DND-41 (cell line): ENCODE data around the gene RHEBL1.

ENCODE experiments used
- ATAC-seq: fragments of 200-7000 bp; cut with Tn5 transposase; 3 replicates; pipeline ENCODE4 v1.9.1; 2021; ENCODE audit warnings: low read depth; ENCODE audit not compliant: insufficient read depth
- DNase-seq: peaks from one replicate; pipeline ENCODE4 v3.0.0-alpha.2; 2020
- H2AFZ ChIP-seq: 2 replicates; pipeline ENCODE4 v1.6.0; 2012; ENCODE audit warnings: low read depth, low read length
- H3K27ac ChIP-seq: 2 replicates; pipeline ENCODE4 v1.5.1; 2012; ENCODE audit warnings: low read length, inconsistent platforms
- H3K27me3 ChIP-seq: fragments of 200-600 bp; sonication (generic); 2 replicates; pipeline ENCODE4 v1.6.0; 2012; ENCODE audit warnings: low read length, mild to moderate bottlenecking, inconsistent platforms; ENCODE audit not compliant: insufficient read depth, poor library complexity
- H3K36me3 ChIP-seq: 2 replicates; pipeline ENCODE4 v1.5.1; 2012; ENCODE audit warnings: low read length, inconsistent platforms; ENCODE audit not compliant: insufficient read depth
- H3K4me1 ChIP-seq: 2 replicates; pipeline ENCODE4 v1.5.1; 2012; ENCODE audit warnings: mild to moderate bottlenecking, low read length; ENCODE audit not compliant: insufficient read depth
- H3K4me2 ChIP-seq: 2 replicates; pipeline ENCODE4 v1.6.0; 2012; ENCODE audit warnings: mild to moderate bottlenecking, moderate library complexity, low read length, inconsistent platforms; ENCODE audit not compliant: insufficient read depth
- H3K4me3 ChIP-seq, 2 experiments: fragments of 200-600 bp in 1 of 2; shearing (Covaris generic) in 1 of 2; 2 replicates each; pipeline ENCODE4 v1.5.1; 2012 to 2016; ENCODE audit warnings: inconsistent platforms in 2 of 2, low read length in 2 of 2, mild to moderate bottlenecking in 2 of 2, low read depth in 1 of 2, moderate library complexity in 1 of 2
- H3K79me2 ChIP-seq: 2 replicates; pipeline ENCODE4 v1.6.0; 2012; ENCODE audit warnings: low read length, inconsistent platforms; ENCODE audit not compliant: insufficient read depth
- H3K9ac ChIP-seq: 2 replicates; pipeline ENCODE4 v1.6.0; 2012; ENCODE audit warnings: low read depth, mild to moderate bottlenecking, inconsistent platforms, low read length, moderate library complexity
- H3K9me3 ChIP-seq: 2 replicates; pipeline ENCODE4 v1.5.1; 2012; ENCODE audit warnings: low read length, moderate library complexity, mild to moderate bottlenecking, inconsistent platforms; ENCODE audit not compliant: insufficient read depth, severe bottlenecking
- H4K20me1 ChIP-seq: 2 replicates; pipeline ENCODE4 v1.6.0; 2012; ENCODE audit warnings: low read length; ENCODE audit not compliant: insufficient read depth
- EZH2 ChIP-seq: IDR thresholded peaks from 3 replicates; pipeline ENCODE4 v1.6.1; 2012; ENCODE audit warnings: borderline replicate concordance, low read depth, mild to moderate bottlenecking, moderate library complexity, low read length, inconsistent platforms; ENCODE audit not compliant: severe bottlenecking
- TF ChIP-seq, protein P1 (sequence below): IDR thresholded peaks from 2 replicates; pipeline ENCODE4 v1.5.1; 2012; ENCODE audit warnings: borderline replicate concordance, low read length, moderate library complexity, mild to moderate bottlenecking; ENCODE audit not compliant: poor library complexity, severe bottlenecking; ENCODE audit errors: extremely low read depth

RHEBL1 gene

DNA sequence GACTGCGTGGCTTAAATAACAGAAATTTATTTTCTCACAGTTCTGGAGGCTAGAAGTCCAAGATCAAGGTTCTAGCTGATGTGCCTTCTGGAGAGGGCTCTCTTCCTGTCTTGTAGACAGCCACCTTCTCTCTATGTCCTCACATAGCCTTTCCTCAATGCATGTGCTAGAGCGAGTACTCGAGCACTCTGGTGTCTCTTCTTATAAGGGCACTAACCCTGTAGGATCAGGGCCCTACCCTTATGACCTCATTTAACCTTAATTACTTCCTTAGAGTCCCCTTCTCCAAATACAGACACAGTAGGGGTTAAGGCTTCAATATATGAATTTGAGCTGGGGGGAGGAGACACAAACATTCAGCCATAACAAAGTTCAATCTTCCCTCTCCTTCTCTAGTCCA, 14.7 kb upstream of the RHEBL1 start:
- ATAC-seq, result no peak
- no peaks in the 10 kb centered on the region for H4K20me1 ChIP-seq
- H3K36me3 ChIP-seq, result no peaks in the 10 kb centered on the region
- no peaks in the 10 kb centered on the region for H3K79me2 ChIP-seq
- DNase-seq, result no peak
- H3K4me2 ChIP-seq, result no peak overlapping the region
- peaks cover 22% of the 10 kb centered on the region for H3K4me1 ChIP-seq
- no peak for TF ChIP-seq EZH2
- TF ChIP-seq, protein P1, sequence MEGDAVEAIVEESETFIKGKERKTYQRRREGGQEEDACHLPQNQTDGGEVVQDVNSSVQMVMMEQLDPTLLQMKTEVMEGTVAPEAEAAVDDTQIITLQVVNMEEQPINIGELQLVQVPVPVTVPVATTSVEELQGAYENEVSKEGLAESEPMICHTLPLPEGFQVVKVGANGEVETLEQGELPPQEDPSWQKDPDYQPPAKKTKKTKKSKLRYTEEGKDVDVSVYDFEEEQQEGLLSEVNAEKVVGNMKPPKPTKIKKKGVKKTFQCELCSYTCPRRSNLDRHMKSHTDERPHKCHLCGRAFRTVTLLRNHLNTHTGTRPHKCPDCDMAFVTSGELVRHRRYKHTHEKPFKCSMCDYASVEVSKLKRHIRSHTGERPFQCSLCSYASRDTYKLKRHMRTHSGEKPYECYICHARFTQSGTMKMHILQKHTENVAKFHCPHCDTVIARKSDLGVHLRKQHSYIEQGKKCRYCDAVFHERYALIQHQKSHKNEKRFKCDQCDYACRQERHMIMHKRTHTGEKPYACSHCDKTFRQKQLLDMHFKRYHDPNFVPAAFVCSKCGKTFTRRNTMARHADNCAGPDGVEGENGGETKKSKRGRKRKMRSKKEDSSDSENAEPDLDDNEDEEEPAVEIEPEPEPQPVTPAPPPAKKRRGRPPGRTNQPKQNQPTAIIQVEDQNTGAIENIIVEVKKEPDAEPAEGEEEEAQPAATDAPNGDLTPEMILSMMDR, result no peak
- H2AFZ ChIP-seq, result no peak overlapping the region
- H3K4me3 ChIP-seq, result no peak overlapping the region
- H3K27ac ChIP-seq, result no peak overlapping the region
- H3K9me3 ChIP-seq, result no peaks in the 10 kb centered on the region
- peaks cover 15% of the 10 kb centered on the region for H3K27me3 ChIP-seq
- H3K9ac ChIP-seq, result no peak overlapping the region

DNA sequence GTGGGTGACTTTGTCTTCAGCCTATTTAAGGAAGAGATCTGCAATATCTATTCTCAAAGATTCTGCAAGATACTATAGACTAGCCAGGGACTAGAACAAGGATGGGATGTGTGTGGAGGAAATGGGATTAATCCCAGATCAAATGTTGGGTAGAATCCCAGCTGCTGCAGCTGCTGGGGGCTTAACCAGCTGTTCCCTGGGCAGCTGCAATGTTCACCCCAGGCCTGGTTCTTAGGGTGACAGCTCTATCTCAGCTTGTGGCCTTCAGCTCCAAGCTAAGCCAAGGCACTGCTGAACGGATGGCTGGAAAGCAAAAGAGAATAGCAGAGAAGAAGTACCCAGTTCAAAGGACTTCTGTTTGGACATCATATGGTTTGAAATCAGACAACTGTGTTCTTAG, 10.0 kb upstream of the RHEBL1 start:
- H3K79me2 ChIP-seq, result no peaks in the 10 kb centered on the region
- DNase-seq (no peak), ATAC-seq (no peak)
- TF ChIP-seq EZH2, result no peak
- TF ChIP-seq, protein P1, result no peak
- H3K9ac ChIP-seq, result no peak overlapping the region
- H3K9me3 ChIP-seq, result no peaks in the 10 kb centered on the region
- peaks cover 4% of the 10 kb centered on the region for H3K27me3 ChIP-seq
- H3K4me1 ChIP-seq, result no peaks in the 10 kb centered on the region
- no peak overlapping the region for H3K4me3 ChIP-seq
- no peak overlapping the region for H3K27ac ChIP-seq
- no peak overlapping the region for H3K4me2 ChIP-seq
- no peaks in the 10 kb centered on the region for H3K36me3 ChIP-seq
- no peaks in the 10 kb centered on the region for H4K20me1 ChIP-seq
- H2AFZ ChIP-seq, result no peak overlapping the region

DNA sequence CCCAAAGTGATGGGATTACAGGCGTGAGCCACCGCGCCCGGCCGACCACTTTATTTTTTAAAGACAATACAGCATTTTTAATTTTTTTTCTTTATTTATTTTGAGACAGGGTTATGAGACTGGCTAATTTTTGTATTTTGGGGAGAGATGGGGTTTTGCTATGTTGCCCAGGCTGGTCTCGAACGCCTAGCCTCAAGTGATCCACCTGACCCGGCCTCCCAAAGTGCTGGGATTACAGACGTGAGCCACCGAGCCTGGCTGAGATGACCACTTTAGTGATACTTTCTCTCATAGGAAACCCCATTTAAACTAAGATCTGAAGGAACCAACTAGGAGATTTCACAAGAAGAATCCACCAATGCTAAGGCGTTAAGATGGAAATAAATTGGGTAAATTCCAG, 1.2 kb upstream of the RHEBL1 start:
- H3K9me3 ChIP-seq, result no peaks in the 10 kb centered on the region
- no peaks in the 10 kb centered on the region for H4K20me1 ChIP-seq
- H3K79me2 ChIP-seq, result peaks cover 13% of the 10 kb centered on the region; the same call in 1 of the 2 replicates
- peak overlapping the region; percentile 36; the same call in 1 of the 2 replicates for H2AFZ ChIP-seq
- H3K4me3 ChIP-seq, result no peak overlapping the region
- H3K9ac ChIP-seq, result no peak overlapping the region
- H3K36me3 ChIP-seq, result peaks cover 6% of the 10 kb centered on the region
- H3K4me2 ChIP-seq, result no peak overlapping the region
- peaks cover 20% of the 10 kb centered on the region for H3K4me1 ChIP-seq
- H3K27me3 ChIP-seq, result no peaks in the 10 kb centered on the region
- no peak overlapping the region for H3K27ac ChIP-seq
- no peak for TF ChIP-seq EZH2
- TF ChIP-seq, protein P1, result no peak
- DNase-seq (no peak), ATAC-seq (no peak)

DNA sequence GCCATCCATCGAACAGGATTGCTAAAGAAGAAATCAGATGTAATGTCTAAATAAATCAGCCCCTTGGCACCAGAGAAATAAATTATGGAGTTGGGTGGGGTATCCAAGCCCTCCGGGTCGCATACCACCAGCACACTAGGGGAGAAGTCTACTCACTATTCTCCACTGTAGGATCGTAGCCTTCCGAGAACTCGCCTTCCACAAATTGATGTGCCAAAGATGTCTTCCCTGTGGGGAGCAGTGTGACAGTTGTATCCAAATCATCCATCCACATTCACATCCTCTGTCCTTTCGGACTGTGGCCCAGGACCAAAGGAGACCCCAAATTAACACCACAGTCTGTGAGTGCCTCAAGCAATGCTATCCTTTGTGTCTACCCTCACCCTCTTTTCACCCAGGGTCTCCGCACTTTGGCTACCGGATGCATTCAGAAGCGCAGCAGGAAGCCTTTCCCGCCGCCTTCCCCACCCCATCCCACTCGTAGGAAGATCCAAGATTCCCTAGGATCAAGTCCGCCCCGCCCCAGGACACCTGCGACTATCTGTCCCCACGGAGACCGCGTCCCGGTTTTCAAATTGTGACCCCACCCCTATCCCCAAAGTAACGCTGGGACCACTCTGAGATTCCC, 786 bp downstream of the RHEBL1 start:
- H3K36me3 ChIP-seq, result peaks cover 16% of the 10 kb centered on the region
- no peaks in the 10 kb centered on the region for H3K27me3 ChIP-seq
- H3K4me2 ChIP-seq, result peak overlapping the region; percentile 85
- peak overlapping the region; percentile 86 to 90 for H3K4me3 ChIP-seq
- ATAC-seq (no peak), DNase-seq (no peak)
- no peaks in the 10 kb centered on the region for H3K9me3 ChIP-seq
- TF ChIP-seq EZH2, result no peak
- TF ChIP-seq, protein P1, result no peak
- H3K79me2 ChIP-seq, result peaks cover 13% of the 10 kb centered on the region; the same call in 1 of the 2 replicates
- H2AFZ ChIP-seq, result peak overlapping the region; percentile 99
- H3K27ac ChIP-seq, result peak overlapping the region; percentile 82
- H4K20me1 ChIP-seq, result no peaks in the 10 kb centered on the region
- peak overlapping the region; percentile 76 for H3K9ac ChIP-seq
- peaks cover 20% of the 10 kb centered on the region for H3K4me1 ChIP-seq
